Loucy (cell line): ENCODE results near the gene YPEL3.
A peak's percentile ranks its signal among the peaks of the same experiment; 100 is the strongest.

ENCODE experiments used
- H2AFZ ChIP-seq: fragments of 200-600 bp; sonication (generic); 2 replicates; pipeline ENCODE4 v1.6.0; 2016; ENCODE audit warnings: antibody characterized with exemption, mild to moderate bottlenecking, low read length, moderate library complexity
- H3F3A ChIP-seq: fragments of 200-600 bp; 2 replicates; pipeline ENCODE4 v1.6.0; 2016; ENCODE audit warnings: antibody characterized with exemption, low read depth, mild to moderate bottlenecking
- H3K27me3 ChIP-seq: fragments of 200-600 bp; sonication (generic); 2 replicates; pipeline ENCODE4 v1.6.1; 2014; ENCODE audit warnings: low read length, mild to moderate bottlenecking; ENCODE audit not compliant: insufficient read depth, poor library complexity, severe bottlenecking
- H3K36me3 ChIP-seq: fragments of 200-600 bp; sonication (generic); 2 replicates; pipeline ENCODE4 v1.6.1; 2016; ENCODE audit warnings: low read length; ENCODE audit not compliant: insufficient read depth
- H3K4me1 ChIP-seq: fragments of 200-600 bp; sonication (generic); 2 replicates; pipeline ENCODE4 v1.5.1; 2014; ENCODE audit warnings: low read length, mild to moderate bottlenecking; ENCODE audit not compliant: insufficient read depth, poor library complexity, severe bottlenecking
- H3K4me2 ChIP-seq: fragments of 200-600 bp; sonication (generic); 2 replicates; pipeline ENCODE4 v1.6.0; 2014; ENCODE audit warnings: antibody characterized with exemption, low read length, low read depth, mild to moderate bottlenecking; ENCODE audit not compliant: poor library complexity, severe bottlenecking
- H3K4me3 ChIP-seq: fragments of 200-600 bp; sonication (generic); 2 replicates; pipeline ENCODE4 v1.5.1; 2014; ENCODE audit warnings: low read length, mild to moderate bottlenecking, mixed read lengths; ENCODE audit not compliant: poor library complexity, severe bottlenecking
- H3K79me2 ChIP-seq: fragments of 200-600 bp; sonication (generic); 2 replicates; pipeline ENCODE4 v1.6.1; 2014; ENCODE audit warnings: low read length; ENCODE audit not compliant: insufficient read depth
- H3K9ac ChIP-seq: fragments of 200-600 bp; sonication (generic); 2 replicates; pipeline ENCODE4 v1.6.0; 2014; ENCODE audit warnings: mild to moderate bottlenecking, low read depth, low read length, moderate library complexity; ENCODE audit not compliant: poor library complexity, severe bottlenecking
- H3K9me2 ChIP-seq: fragments of 200-600 bp; sonication (generic); replicated peaks from 2 replicates; pipeline ENCODE4 v1.6.1; 2016; ENCODE audit warnings: low read depth, low read length, mixed read lengths
- H3K9me3 ChIP-seq: fragments of 200-600 bp; sonication (generic); 2 replicates; pipeline ENCODE4 v1.6.1; 2014; ENCODE audit warnings: mild to moderate bottlenecking, antibody characterized with exemption, low read length, low read depth; ENCODE audit not compliant: insufficient read depth
- H4K20me1 ChIP-seq: fragments of 200-600 bp; sonication (generic); 2 replicates; pipeline ENCODE4 v1.6.0; 2014; ENCODE audit warnings: antibody characterized with exemption, low read length, mild to moderate bottlenecking; ENCODE audit not compliant: insufficient read depth, poor library complexity, severe bottlenecking
- CTCF ChIP-seq: fragments of 200-600 bp; sonication (generic); conservative IDR thresholded peaks from 2 replicates; pipeline ENCODE4 v1.5.1; 2014; ENCODE audit warnings: mild to moderate bottlenecking, antibody characterized with exemption, low read length
- EZH2phosphoT487 ChIP-seq: fragments of 200-600 bp; IDR thresholded peaks from 2 replicates; pipeline ENCODE4 v1.6.1; 2018; ENCODE audit warnings: antibody characterized with exemption, mild to moderate bottlenecking, moderate library complexity, borderline replicate concordance

YPEL3 gene

GRCh38 chr16:30112197-30113030, 16.4 kb upstream of the YPEL3 start:
- Histone ChIP-seq H3F3A (no peaks in the 10 kb centered on the region), H3K9ac (no peak overlapping the region), H3K9me3 (no peaks in the 10 kb centered on the region), H3K27me3 (no peaks in the 10 kb centered on the region), H3K4me3 (no peak overlapping the region), H3K4me2 (no peak overlapping the region), H4K20me1 (no peaks in the 10 kb centered on the region), H2AFZ (no peak overlapping the region), H3K4me1 (no peaks in the 10 kb centered on the region), H3K9me2 (no peaks in the 10 kb centered on the region), H3K36me3 (no peaks in the 10 kb centered on the region), H3K79me2 (no peaks in the 10 kb centered on the region)
- peak; percentile 57 for TF ChIP-seq CTCF
- TF ChIP-seq EZH2phosphoT487: no peak

- Histone ChIP-seq H3K27me3 (no peaks in the 10 kb centered on the region), H3F3A (no peaks in the 10 kb centered on the region), H3K9ac (no peak overlapping the region), H3K79me2 (no peaks in the 10 kb centered on the region), H2AFZ (no peak overlapping the region), H3K4me3 (no peak overlapping the region), H3K4me1 (no peaks in the 10 kb centered on the region), H3K9me2 (no peaks in the 10 kb centered on the region), H4K20me1 (no peaks in the 10 kb centered on the region), H3K36me3 (no peaks in the 10 kb centered on the region), H3K9me3 (no peaks in the 10 kb centered on the region), H3K4me2 (no peak overlapping the region)
- no peak for TF ChIP-seq CTCF
- no peak for TF ChIP-seq EZH2phosphoT487
These were observed 14.6 kb upstream of the YPEL3 start for GRCh38 chr16:30110661-30111060.

GRCh38 chr16:30108059-30108850, 12.2 kb upstream of the YPEL3 start:
- no peak overlapping the region for H2AFZ ChIP-seq
- TF ChIP-seq CTCF (no peak), EZH2phosphoT487 (no peak)

More at GRCh38 chr16:30108059-30108850, 12.2 kb upstream of the YPEL3 start:
- Histone ChIP-seq H3K9me3 (no peaks in the 10 kb centered on the region), H3K27me3 (no peaks in the 10 kb centered on the region), H3K4me2 (no peak overlapping the region), H3K9ac (no peak overlapping the region), H3F3A (no peaks in the 10 kb centered on the region), H3K79me2 (no peaks in the 10 kb centered on the region), H3K9me2 (no peaks in the 10 kb centered on the region), H3K4me3 (no peak overlapping the region), H3K4me1 (no peaks in the 10 kb centered on the region), H4K20me1 (no peaks in the 10 kb centered on the region), H3K36me3 (no peaks in the 10 kb centered on the region)
